Endothelial cell of umbilical vein (primary cell): Measurements from ENCODE around the gene OSBPL10. TPM values are rescaled to one million over a fixed set of nuclear protein-coding genes. Genes with fewer than 3 reads are reported as not detected.

ENCODE experiments used
- BruUV-seq: library from RNA; stranded (reverse); fragments of 400-500 nt; replicated peaks from 2 replicates; lab custom pipeline; 2021; lab: Mats Ljungman, UMichigan
- CTCF ChIA-PET: fragments of 300-600, 350-600 bp; sonication (Branson Sonifier 250); formaldehyde crosslinking; loops from one replicate; lab custom pipeline; 2021; ENCODE audit warnings: antibody characterized with exemption, inconsistent platforms; lab: Charles Lee
- POLR2A ChIA-PET: fragments of 300-600, 350-600 bp; sonication (Branson Sonifier 250); formaldehyde crosslinking; loops from one replicate; lab custom pipeline; 2021; ENCODE audit warnings: antibody characterized with exemption, inconsistent platforms; lab: Charles Lee
- DNase-seq: peaks from one replicate; pipeline ENCODE4 v3.0.0-alpha.2; 2011; ENCODE audit warnings: low read depth, low spot score
- FAIRE-seq: peaks from 2 replicates; lab custom pipeline; 2011; peaks lifted over from hg19 to GRCh38; lab: Jason Lieb, UNC
- H2AFZ ChIP-seq: 2 replicates; pipeline ENCODE4 v1.6.0; 2012; ENCODE audit warnings: low read depth, low read length, control low read depth, inconsistent platforms
- H3K27ac ChIP-seq: 2 replicates; pipeline ENCODE4 v1.5.1; 2011; ENCODE audit warnings: low read depth, mild to moderate bottlenecking, control low read depth, low read length, moderate library complexity; ENCODE audit not compliant: insufficient read depth
- H3K27me3 ChIP-seq, 2 experiments: 2 replicates each; pipeline versions ENCODE4 v1.6.0 to v1.6.1; 2011; ENCODE audit warnings: low read length in 2 of 2, mixed read lengths in 1 of 2; ENCODE audit not compliant: control insufficient read depth in 2 of 2, insufficient read depth in 2 of 2
- H3K36me3 ChIP-seq, 2 experiments: 2 replicates in 1 of 2; 3 replicates in 1 of 2; pipeline ENCODE4 v1.5.1; 2011; ENCODE audit warnings: low read length in 2 of 2, mild to moderate bottlenecking in 1 of 2, moderate library complexity in 1 of 2; ENCODE audit not compliant: control insufficient read depth in 2 of 2, insufficient read depth in 2 of 2; ENCODE audit errors: extremely low read depth in 1 of 2
- H3K4me1 ChIP-seq: 3 replicates; pipeline ENCODE4 v1.5.1; 2011; ENCODE audit warnings: mild to moderate bottlenecking, low read length; ENCODE audit not compliant: control insufficient read depth, insufficient read depth; ENCODE audit errors: extremely low read depth
- H3K4me2 ChIP-seq: 2 replicates; pipeline ENCODE4 v1.6.1; 2011; ENCODE audit warnings: low read length, control low read depth, mixed read lengths; ENCODE audit not compliant: insufficient read depth
- H3K4me3 ChIP-seq, 3 experiments: fragments of 200-600 bp in 1 of 3; sonication (generic), shearing (Covaris generic) in 1 of 3; replicated peaks in 1 of 3; 2 replicates each; pipeline ENCODE4 v1.5.1; 2011 to 2016; ENCODE audit warnings: control low read depth in 3 of 3, low read length in 3 of 3, mild to moderate bottlenecking in 2 of 3, inconsistent platforms in 1 of 3, low read depth in 1 of 3, moderate library complexity in 1 of 3; ENCODE audit not compliant: insufficient read depth in 1 of 3
- H3K79me2 ChIP-seq: 2 replicates; pipeline ENCODE4 v1.6.0; 2012; ENCODE audit warnings: low read length, inconsistent platforms; ENCODE audit not compliant: control insufficient read depth, insufficient read depth
- H3K9ac ChIP-seq: replicated peaks from 2 replicates; pipeline ENCODE3; 2011; ENCODE audit warnings: low read length, control low read depth; ENCODE audit not compliant: insufficient read depth; ENCODE audit errors: extremely low read depth
- H3K9me1 ChIP-seq: replicated peaks from 3 replicates; pipeline ENCODE4 v1.6.0; 2011; ENCODE audit warnings: mild to moderate bottlenecking, low read length; ENCODE audit not compliant: control insufficient read depth, insufficient read depth; ENCODE audit errors: extremely low read depth
- H3K9me3 ChIP-seq: replicated peaks from 2 replicates; pipeline ENCODE4 v1.5.1; 2012; ENCODE audit warnings: low read length, inconsistent platforms; ENCODE audit not compliant: control insufficient read depth, insufficient read depth
- H4K20me1 ChIP-seq: replicated peaks from 2 replicates; pipeline ENCODE3; 2011; ENCODE audit warnings: mild to moderate bottlenecking, low read length; ENCODE audit not compliant: control insufficient read depth, insufficient read depth; ENCODE audit errors: extremely low read depth
- EZH2 ChIP-seq: IDR thresholded peaks from 2 replicates; pipeline ENCODE4 v1.6.1; 2012; ENCODE audit warnings: borderline replicate concordance, low read depth, mild to moderate bottlenecking, moderate library complexity, low read length, inconsistent platforms; ENCODE audit not compliant: severe bottlenecking
- FOS ChIP-seq: IDR thresholded peaks from 2 replicates; pipeline ENCODE4 v1.6.1; 2011; ENCODE audit warnings: mild to moderate bottlenecking, low read length, moderate library complexity, borderline replicate concordance; ENCODE audit not compliant: insufficient read depth
- GATA2 ChIP-seq: IDR thresholded peaks from 2 replicates; pipeline ENCODE4 v1.7.0; 2011; ENCODE audit warnings: low read depth, mild to moderate bottlenecking, moderate library complexity, mixed read lengths, low read length; ENCODE audit not compliant: insufficient read length, insufficient read depth
- JUN ChIP-seq: IDR thresholded peaks from 2 replicates; pipeline ENCODE4 v1.6.1; 2011; ENCODE audit warnings: borderline replicate concordance, low read depth; ENCODE audit not compliant: insufficient read length, insufficient read depth
- MYC ChIP-seq: IDR thresholded peaks from one replicate; pipeline ENCODE4 v1.6.1; 2011; ENCODE audit warnings: mild to moderate bottlenecking, low read depth, low read length
- POLR2A ChIP-seq: IDR thresholded peaks from 2 replicates; pipeline ENCODE4 v1.6.1; 2012; ENCODE audit warnings: low read depth, mild to moderate bottlenecking, control low read depth, low read length
- POLR2AphosphoS5 ChIP-seq: IDR thresholded peaks from 2 replicates; pipeline ENCODE4 v1.6.1; 2012; ENCODE audit warnings: low read depth, mild to moderate bottlenecking, control low read depth, low read length, moderate library complexity; ENCODE audit not compliant: insufficient read depth
- dilution Hi-C: fragments of 300-500 bp; cut with MboI; formaldehyde crosslinking; loops from one replicate; pipeline ENCODE4 v1.15.0; 2019; ENCODE audit warnings: low sequenced_read_pairs; ENCODE audit not compliant: extremely low pct_ligation_motif_present
- intact Hi-C: fragments of 100-400 bp; cut with micrococcal nuclease; formaldehyde crosslinking; loops from one replicate; pipeline ENCODE4 v1.10.0; 2022
- polyA plus RNA-seq, 4 experiments: library from polyadenylated mRNA; depleted of rRNA in 3 of 4; stranded (reverse) in 3 of 4; unstranded in 1 of 4; fragments of >200 nt; gene quantifications; 2 replicates each; pipeline versions ENCODE4 v1.2.1 to v1.2.3, GENCODE V29; 2011 to 2012; ENCODE audit warnings: missing spikeins in 1 of 4
- total RNA-seq: library from RNA; stranded (reverse); gene quantifications from 2 replicates; pipeline ENCODE4 v1.2.3, GENCODE V29; 2021
- TF ChIP-seq, protein P1 (sequence below), 2 donors: IDR thresholded peaks; 1 replicate in 1 of 2; 2 replicates in 1 of 2; pipeline ENCODE4 v1.5.1; 2011; ENCODE audit warnings: low read length in 2 of 2, mild to moderate bottlenecking in 2 of 2, moderate library complexity in 2 of 2, control low read depth in 1 of 2, inconsistent platforms in 1 of 2, low read depth in 1 of 2; ENCODE audit not compliant: insufficient read depth in 1 of 2; ENCODE audit errors: extremely low read depth in 1 of 2
- TF ChIP-seq, protein P2 (sequence below): IDR thresholded peaks from 2 replicates; pipeline ENCODE4 v1.6.1; 2011; ENCODE audit not compliant: insufficient read depth, insufficient read length

The OSBPL10 gene
- total and polyA plus RNA-seq, 2 donors (not counting 3 experiments of a cell fraction or from before 2014, with no cell fraction given), result 10.8 to 47.6 TPM

DNA sequence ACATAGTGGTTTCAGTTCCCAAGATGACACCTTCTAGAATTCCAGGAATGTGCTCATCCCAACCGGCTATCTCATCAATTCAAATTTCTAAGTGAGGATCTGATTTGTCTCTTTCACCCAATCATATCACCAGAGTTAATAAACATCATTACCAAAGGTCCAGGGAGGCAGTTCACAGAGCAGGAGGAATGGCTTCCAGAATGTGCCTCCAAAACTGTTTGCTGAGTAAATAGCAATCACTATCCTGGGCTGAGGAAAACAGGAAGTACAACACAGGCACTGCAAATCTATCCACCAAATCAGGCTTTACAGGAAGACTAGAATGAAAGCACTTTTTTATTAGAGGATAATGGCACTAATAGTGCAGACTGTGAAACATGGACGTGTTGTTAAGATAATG is 61.5 kb downstream of the OSBPL10 start:
- dilution Hi-C loops, result no loop called here
- Histone ChIP-seq H3K27ac (no peak overlapping the region), H2AFZ (no peak overlapping the region), H3K9me1 (no peaks in the 10 kb centered on the region), H3K4me3 (no peak overlapping the region), H3K27me3 (no peaks in the 10 kb centered on the region), H4K20me1 (no peaks in the 10 kb centered on the region), H3K36me3 (no peaks in the 10 kb centered on the region), H3K4me2 (no peak overlapping the region), H3K9ac (no peak overlapping the region), H3K9me3 (no peaks in the 10 kb centered on the region), H3K4me1 (no peaks in the 10 kb centered on the region), H3K79me2 (peaks cover 19% of the 10 kb centered on the region)
- intact Hi-C loops, result no loop called here
- DNase-seq, result no peak
- ChIA-PET CTCF (no interaction called here), POLR2A (no interaction called here)
- TF ChIP-seq GATA2 (no peak), EZH2 (no peak), JUN (no peak), FOS (no peak), POLR2A (no peak), POLR2AphosphoS5 (no peak), MYC (no peak)
- TF ChIP-seq, protein P1, sequence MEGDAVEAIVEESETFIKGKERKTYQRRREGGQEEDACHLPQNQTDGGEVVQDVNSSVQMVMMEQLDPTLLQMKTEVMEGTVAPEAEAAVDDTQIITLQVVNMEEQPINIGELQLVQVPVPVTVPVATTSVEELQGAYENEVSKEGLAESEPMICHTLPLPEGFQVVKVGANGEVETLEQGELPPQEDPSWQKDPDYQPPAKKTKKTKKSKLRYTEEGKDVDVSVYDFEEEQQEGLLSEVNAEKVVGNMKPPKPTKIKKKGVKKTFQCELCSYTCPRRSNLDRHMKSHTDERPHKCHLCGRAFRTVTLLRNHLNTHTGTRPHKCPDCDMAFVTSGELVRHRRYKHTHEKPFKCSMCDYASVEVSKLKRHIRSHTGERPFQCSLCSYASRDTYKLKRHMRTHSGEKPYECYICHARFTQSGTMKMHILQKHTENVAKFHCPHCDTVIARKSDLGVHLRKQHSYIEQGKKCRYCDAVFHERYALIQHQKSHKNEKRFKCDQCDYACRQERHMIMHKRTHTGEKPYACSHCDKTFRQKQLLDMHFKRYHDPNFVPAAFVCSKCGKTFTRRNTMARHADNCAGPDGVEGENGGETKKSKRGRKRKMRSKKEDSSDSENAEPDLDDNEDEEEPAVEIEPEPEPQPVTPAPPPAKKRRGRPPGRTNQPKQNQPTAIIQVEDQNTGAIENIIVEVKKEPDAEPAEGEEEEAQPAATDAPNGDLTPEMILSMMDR (IDR thresholded peaks at IDR 0.05; ENCODE audit: extremely low read depth in 1 of 2, insufficient read depth in 1 of 2, low read depth in 1 of 2, low read length in 2 of 2), result no peak
- TF ChIP-seq, protein P2, sequence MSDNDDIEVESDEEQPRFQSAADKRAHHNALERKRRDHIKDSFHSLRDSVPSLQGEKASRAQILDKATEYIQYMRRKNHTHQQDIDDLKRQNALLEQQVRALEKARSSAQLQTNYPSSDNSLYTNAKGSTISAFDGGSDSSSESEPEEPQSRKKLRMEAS, result no peak
- no peak for FAIRE-seq
- no TSS peak for BruUV-seq
